Ascending aorta (tissue), 2 donors: ENCODE data around the gene GIMAP7. TPM values are rescaled to one million over a fixed set of nuclear protein-coding genes. Genes with fewer than 3 reads are reported as not detected.
"Not testable (repeated sequence)": the region's sequence is repeated elsewhere in the genome, so short reads cannot be mapped to it uniquely, and the experiment has no call there.

ENCODE experiments used
- DNase-seq, 2 donors: peaks; one replicate each; pipeline ENCODE4 v3.0.0-alpha.2; 2019; ENCODE audit warnings: low spot score in 2 of 2
- H3K27ac ChIP-seq, 2 donors: fragments of 200-600 bp; sonication (generic); one replicate each; pipeline ENCODE4 v1.5.1; 2016 to 2017; ENCODE audit warnings: mild to moderate bottlenecking in 1 of 2
- H3K27me3 ChIP-seq: fragments of 200-600 bp; sonication (generic); one replicate; pipeline ENCODE4 v1.5.1; 2017
- H3K36me3 ChIP-seq, 2 donors: fragments of 200-600 bp; sonication (generic); one replicate each; pipeline ENCODE4 v1.5.1; 2016
- H3K4me1 ChIP-seq, 2 donors: fragments of 200-600 bp; sonication (generic); one replicate each; pipeline ENCODE4 v1.5.1; 2016 to 2017; ENCODE audit warnings: mild to moderate bottlenecking in 1 of 2
- H3K4me3 ChIP-seq, 2 donors: fragments of 200-600 bp; sonication (generic); one replicate each; pipeline ENCODE4 v1.5.1; 2016 to 2017; ENCODE audit warnings: mild to moderate bottlenecking in 1 of 2
- H3K9me3 ChIP-seq, 2 donors: fragments of 200-600 bp; sonication (generic); one replicate each; pipeline ENCODE4 v1.5.1; 2016
- intact Hi-C: fragments of 100-400 bp; cut with DNase I; formaldehyde crosslinking; loops from one replicate; pipeline ENCODE4 v1.15.1; 2023
- total RNA-seq: library from RNA; depleted of rRNA; stranded (reverse); fragments of >200 nt; gene quantifications from one replicate; pipeline ENCODE4 v1.1.0, GENCODE V29; 2016
- TF ChIP-seq, protein P1 (sequence below), 3 experiments: fragments of 200-600 bp in 2 of 3; fragments of 450-650 bp in 1 of 3; sonication (generic) in 2 of 3; IDR thresholded peaks; one replicate each; pipeline ENCODE4 v1.5.1; 2016 to 2019; ENCODE audit warnings: antibody characterized with exemption in 3 of 3, mild to moderate bottlenecking in 1 of 3, moderate library complexity in 1 of 3

Gene GIMAP7
- total RNA-seq, 1 donor from 2014 or later = 9.4 TPM

DNA sequence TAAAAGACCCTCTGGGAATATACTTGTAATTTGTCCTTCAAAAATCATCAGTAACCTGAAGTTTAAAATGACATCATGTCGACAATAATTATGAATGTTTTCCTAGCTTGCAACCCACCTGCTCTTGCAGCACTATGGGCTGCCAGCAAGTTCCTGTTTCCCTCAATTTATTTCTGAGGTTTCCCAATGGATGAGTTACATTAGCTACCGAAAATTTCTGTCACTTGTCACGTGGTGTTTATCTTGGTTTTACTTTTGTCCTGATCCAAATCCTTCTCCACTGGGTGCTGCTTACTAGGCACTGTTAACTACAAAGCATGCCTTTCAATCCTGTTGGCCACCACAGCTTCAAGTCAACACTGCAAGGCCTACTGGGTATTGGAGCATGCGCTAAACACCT is 32.8 kb upstream of the GIMAP7 start:
- intact Hi-C loops = no loop called here
- no peak overlapping the region for H3K4me3 ChIP-seq
- H3K36me3 ChIP-seq = no peaks in the 10 kb centered on the region
- DNase-seq = no peak
- peak overlapping the region in 1 of 2 donors; percentile 6 for H3K27ac ChIP-seq
- H3K27me3 ChIP-seq = no peaks in the 10 kb centered on the region
- H3K4me1 ChIP-seq = no peaks in the 10 kb centered on the region
- TF ChIP-seq, protein P1, sequence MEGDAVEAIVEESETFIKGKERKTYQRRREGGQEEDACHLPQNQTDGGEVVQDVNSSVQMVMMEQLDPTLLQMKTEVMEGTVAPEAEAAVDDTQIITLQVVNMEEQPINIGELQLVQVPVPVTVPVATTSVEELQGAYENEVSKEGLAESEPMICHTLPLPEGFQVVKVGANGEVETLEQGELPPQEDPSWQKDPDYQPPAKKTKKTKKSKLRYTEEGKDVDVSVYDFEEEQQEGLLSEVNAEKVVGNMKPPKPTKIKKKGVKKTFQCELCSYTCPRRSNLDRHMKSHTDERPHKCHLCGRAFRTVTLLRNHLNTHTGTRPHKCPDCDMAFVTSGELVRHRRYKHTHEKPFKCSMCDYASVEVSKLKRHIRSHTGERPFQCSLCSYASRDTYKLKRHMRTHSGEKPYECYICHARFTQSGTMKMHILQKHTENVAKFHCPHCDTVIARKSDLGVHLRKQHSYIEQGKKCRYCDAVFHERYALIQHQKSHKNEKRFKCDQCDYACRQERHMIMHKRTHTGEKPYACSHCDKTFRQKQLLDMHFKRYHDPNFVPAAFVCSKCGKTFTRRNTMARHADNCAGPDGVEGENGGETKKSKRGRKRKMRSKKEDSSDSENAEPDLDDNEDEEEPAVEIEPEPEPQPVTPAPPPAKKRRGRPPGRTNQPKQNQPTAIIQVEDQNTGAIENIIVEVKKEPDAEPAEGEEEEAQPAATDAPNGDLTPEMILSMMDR (IDR thresholded peaks at IDR 0.05) = no peak
- H3K9me3 ChIP-seq = no peaks in the 10 kb centered on the region

DNA sequence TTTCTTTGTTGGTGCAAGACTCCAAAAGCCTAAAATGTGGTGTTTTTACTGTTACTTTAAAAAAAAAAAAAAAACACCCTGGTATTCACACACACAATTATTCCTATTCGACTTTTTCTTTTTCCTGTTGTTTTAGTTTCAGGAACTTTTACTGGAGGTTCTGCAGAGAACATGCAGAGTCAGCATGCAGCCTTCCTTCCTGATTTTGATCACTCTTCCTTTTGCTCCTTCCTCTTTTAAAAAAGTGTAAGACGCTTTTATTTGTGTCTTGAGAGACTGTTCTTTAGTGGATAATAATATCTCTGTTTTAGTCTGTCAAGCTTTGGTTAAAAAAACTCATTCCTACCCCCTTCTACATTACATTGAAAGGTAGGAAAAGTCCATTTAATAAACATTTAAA is 31.2 kb upstream of the GIMAP7 start:
- H3K9me3 ChIP-seq, H3K27ac ChIP-seq, H3K27me3 ChIP-seq, intact Hi-C loops, H3K4me1 ChIP-seq, DNase-seq, H3K4me3 ChIP-seq, H3K36me3 ChIP-seq: not testable (repeated sequence)

DNA sequence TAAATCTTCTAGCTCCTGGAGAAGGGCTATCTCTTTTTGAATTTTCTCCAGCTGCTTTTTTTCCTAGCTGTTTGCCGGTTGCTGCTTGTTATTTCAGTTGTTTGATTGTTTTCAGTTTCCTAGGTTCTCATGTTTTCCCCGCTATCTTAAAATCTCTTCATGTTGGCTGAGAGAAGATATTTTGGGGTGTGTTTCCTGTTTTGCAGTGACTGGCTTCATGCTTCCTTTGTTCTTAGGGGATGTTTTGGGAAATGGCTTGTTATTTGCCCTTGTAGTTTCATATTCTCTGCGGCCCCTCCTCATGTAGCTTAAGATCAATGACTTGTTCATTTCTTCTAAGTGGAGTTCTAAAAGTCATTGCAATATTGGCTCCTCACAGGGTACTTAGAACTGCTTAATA is 30.6 kb upstream of the GIMAP7 start:
- intact Hi-C loops, H3K27ac ChIP-seq, H3K4me1 ChIP-seq, H3K9me3 ChIP-seq, H3K36me3 ChIP-seq, H3K4me3 ChIP-seq, H3K27me3 ChIP-seq, DNase-seq: not testable (repeated sequence)

DNA sequence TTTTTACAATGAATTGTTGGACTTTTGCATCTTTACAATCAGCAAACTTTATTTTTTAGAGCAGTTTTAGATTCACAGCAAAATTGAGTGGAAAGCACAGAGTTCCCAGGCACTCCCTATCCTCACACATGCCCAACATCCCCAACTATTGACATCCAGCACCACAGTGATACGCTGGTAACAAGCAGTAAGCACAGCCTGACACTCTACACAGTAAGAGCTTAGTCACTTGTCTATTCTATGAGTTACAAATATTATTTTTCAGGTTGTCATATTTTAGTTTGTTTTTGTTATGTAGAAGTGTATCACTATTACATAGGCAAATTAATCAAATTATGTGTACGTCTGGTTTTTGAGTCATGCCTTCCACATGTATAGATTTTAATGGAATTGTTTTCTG is 27.0 kb upstream of the GIMAP7 start:
- intact Hi-C loops = no loop called here
- Histone ChIP-seq H3K27ac (no peak overlapping the region), H3K4me3 (no peak overlapping the region), H3K36me3 (no peaks in the 10 kb centered on the region), H3K9me3 (no peaks in the 10 kb centered on the region), H3K27me3 (no peaks in the 10 kb centered on the region), H3K4me1 (no peaks in the 10 kb centered on the region)
- TF ChIP-seq, protein P1 (IDR thresholded peaks at IDR 0.05) = no peak
- no peak for DNase-seq

DNA sequence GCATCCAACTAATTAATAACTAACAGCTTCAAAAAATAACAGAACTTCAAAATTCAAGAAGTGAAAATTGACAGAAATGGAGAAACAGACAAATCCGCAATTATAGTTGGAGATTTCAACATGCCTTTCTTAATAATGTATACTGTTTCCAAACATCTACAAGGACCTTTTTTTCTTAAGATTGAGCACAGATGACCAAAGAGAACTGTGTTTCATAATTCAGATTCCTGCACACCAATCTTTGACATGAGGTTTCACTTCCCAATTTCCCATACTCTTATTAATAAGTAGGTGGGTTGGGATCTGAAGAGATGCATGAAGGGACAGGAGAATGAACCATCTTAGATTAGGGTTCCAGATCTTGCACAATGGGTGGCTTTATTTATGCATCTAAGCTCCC is 24.9 kb upstream of the GIMAP7 start:
- Histone ChIP-seq H3K36me3 (no peaks in the 10 kb centered on the region), H3K4me3 (no peak overlapping the region), H3K27ac (no peak overlapping the region), H3K4me1 (no peaks in the 10 kb centered on the region), H3K9me3 (no peaks in the 10 kb centered on the region), H3K27me3 (no peaks in the 10 kb centered on the region)
- no peak for DNase-seq
- TF ChIP-seq, protein P1 (IDR thresholded peaks at IDR 0.05) = no peak
- intact Hi-C loops = no loop called here

DNA sequence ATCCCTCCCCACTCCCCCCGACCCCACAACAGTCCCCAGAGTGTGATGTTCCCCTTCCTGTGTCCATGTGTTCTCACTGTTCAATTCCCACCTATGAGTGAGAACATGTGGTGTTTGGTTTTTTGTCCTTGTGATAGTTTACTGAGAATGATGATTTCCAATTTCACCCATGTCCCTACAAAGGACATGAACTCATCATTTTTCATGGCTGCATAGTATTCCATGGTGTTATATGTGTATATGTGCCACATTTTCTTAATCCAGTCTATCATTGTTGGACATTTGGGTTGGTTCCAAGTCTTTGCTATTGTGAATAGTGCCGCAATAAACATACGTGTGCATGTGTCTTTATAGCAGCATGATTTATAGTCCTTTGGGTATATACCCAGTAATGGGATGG is 21.2 kb upstream of the GIMAP7 start:
- intact Hi-C loops, H3K27me3 ChIP-seq, H3K9me3 ChIP-seq, H3K4me3 ChIP-seq, DNase-seq, H3K36me3 ChIP-seq, H3K4me1 ChIP-seq, H3K27ac ChIP-seq: not testable (repeated sequence)

DNA sequence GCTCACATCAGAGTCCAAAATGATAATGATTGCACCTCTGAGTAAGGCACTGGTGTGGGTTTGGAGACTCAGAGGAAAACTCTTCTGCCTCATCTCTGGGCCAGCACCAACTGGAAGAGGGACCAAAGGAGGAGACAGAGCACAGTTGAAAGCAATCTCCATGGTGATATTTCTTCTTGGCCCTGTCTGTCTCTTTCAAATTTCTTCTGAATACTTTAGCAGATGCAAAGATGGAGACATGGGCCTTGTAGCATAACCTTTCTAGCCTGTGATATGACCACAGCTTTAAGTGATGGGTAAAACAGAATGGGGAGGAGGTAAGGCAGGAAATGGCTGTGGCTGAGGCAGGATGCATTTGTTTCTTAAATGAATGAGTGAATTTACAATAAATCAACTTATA is 12.2 kb upstream of the GIMAP7 start:
- Histone ChIP-seq H3K4me1 (no peaks in the 10 kb centered on the region), H3K27me3 (no peaks in the 10 kb centered on the region), H3K36me3 (no peaks in the 10 kb centered on the region), H3K4me3 (no peak overlapping the region), H3K9me3 (no peaks in the 10 kb centered on the region), H3K27ac (no peak overlapping the region)
- TF ChIP-seq, protein P1 (IDR thresholded peaks at IDR 0.05) = no peak
- intact Hi-C loops = no loop called here
- no peak for DNase-seq
